Activated naive CD4-positive, alpha-beta T cell treated with anti-CD3 and anti-CD28 coated beads for 36 hours (primary cell): ENCODE data around the gene CFTR. TPM values are rescaled to one million over a fixed set of nuclear protein-coding genes. Genes with fewer than 3 reads are reported as not detected.

ENCODE experiments used
- CTCF ChIA-PET: fragments of 350-600 bp; sonication (Branson Sonifier 250); formaldehyde crosslinking; loops from one replicate; lab custom pipeline; 2021; ENCODE audit warnings: antibody characterized with exemption; lab: Charles Lee
- DNase-seq: peaks from one replicate; pipeline ENCODE4 v3.0.0-alpha.2; 2020
- H3K27ac Mint-ChIP-seq: one replicate; pipeline ENCODE4 v1.8.0; 2021; ENCODE audit warnings: mild to moderate bottlenecking, mixed read lengths
- H3K27me3 Mint-ChIP-seq: one replicate; pipeline ENCODE4 v1.8.0; 2021; ENCODE audit warnings: low read depth, mixed read lengths
- H3K36me3 Mint-ChIP-seq: one replicate; pipeline ENCODE4 v1.8.0; 2021; ENCODE audit warnings: low read depth, mixed read lengths
- H3K4me1 Mint-ChIP-seq: one replicate; pipeline ENCODE4 v1.8.0; 2021; ENCODE audit warnings: low read depth, mixed read lengths
- H3K4me3 Mint-ChIP-seq: one replicate; pipeline ENCODE4 v1.8.0; 2021; ENCODE audit warnings: mild to moderate bottlenecking, moderate library complexity, mixed read lengths
- H3K9me3 Mint-ChIP-seq: one replicate; pipeline ENCODE4 v1.8.0; 2021; ENCODE audit warnings: mixed read lengths
- intact Hi-C: fragments of 100-400 bp; cut with micrococcal nuclease; formaldehyde crosslinking; loops from one replicate; pipeline ENCODE4 v1.15.1; 2023
- total RNA-seq, 2 experiments: library from RNA; stranded (reverse); gene quantifications; one replicate each; pipeline ENCODE4 v1.2.3, GENCODE V29; 2021

Gene CFTR
- total RNA-seq, 2 experiments from 2014 or later, result not detected

GRCh38 chr7:117715784-117716445 lies 236.1 kb downstream of the CFTR start:
- Mint-ChIP-seq H3K36me3 (no peaks in the 10 kb centered on the region), H3K9me3 (no peaks in the 10 kb centered on the region), H3K4me3 (no peak overlapping the region), H3K4me1 (no peaks in the 10 kb centered on the region), H3K27ac (no peak overlapping the region), H3K27me3 (no peaks in the 10 kb centered on the region)
- CTCF ChIA-PET, result interaction anchor here (0.7 to 0.8 kb wide), 2 partner anchors 42 to 175 kb away, joined by 3 read pairs; no protein-coding TSS in a partner anchor
- intact Hi-C loops, result loop anchor here (1.0 kb wide), 3 partner anchors 257 to 503 kb away; no protein-coding TSS in a partner anchor
- DNase-seq, result peak; percentile 25

- intact Hi-C loops, result loop anchor here (1.0 kb wide), 1 partner anchor 318 kb away; no protein-coding TSS in a partner anchor
- CTCF ChIA-PET, result no interaction called here
- Mint-ChIP-seq H3K4me1 (no peaks in the 10 kb centered on the region), H3K27me3 (no peaks in the 10 kb centered on the region), H3K36me3 (no peaks in the 10 kb centered on the region), H3K4me3 (no peak overlapping the region), H3K9me3 (no peaks in the 10 kb centered on the region), H3K27ac (no peak overlapping the region)
- no peak for DNase-seq
These were observed 237.0 kb downstream of the CFTR start for GRCh38 chr7:117716707-117717299.

- H3K4me1 Mint-ChIP-seq, result no peaks in the 10 kb centered on the region
- H3K27ac Mint-ChIP-seq, result no peak overlapping the region
- H3K4me3 Mint-ChIP-seq, result no peak overlapping the region
- no peaks in the 10 kb centered on the region for H3K36me3 Mint-ChIP-seq
- CTCF ChIA-PET, result no interaction called here
- H3K9me3 Mint-ChIP-seq, result no peaks in the 10 kb centered on the region
- intact Hi-C loops, result no loop called here
- no peaks in the 10 kb centered on the region for H3K27me3 Mint-ChIP-seq
- no peak for DNase-seq
These were observed 237.5 kb downstream of the CFTR start for GRCh38 chr7:117717357-117717756.

Other genes with a start within 250 kb of the CFTR start
- gene WNT2, start 157.0 kb upstream of the CFTR start, total RNA-seq, result not detected
- gene ASZ1, start 52.5 kb upstream of the CFTR start, total RNA-seq, result not detected